Fibroblast of lung (primary cell): ENCODE data around the gene ACADS. TPM values are rescaled to one million over a fixed set of nuclear protein-coding genes. Genes with fewer than 3 reads are reported as not detected.

Experiments
- DNase-seq, 2 donors: peaks; one replicate each; pipeline versions ENCODE4 v3.0.0 to v3.0.0-alpha.2; 2010; ENCODE audit warnings: low read depth in 2 of 2
- H2AFZ ChIP-seq: 2 replicates; pipeline ENCODE4 v1.5.1; 2012; ENCODE audit warnings: low read length, control low read depth, inconsistent platforms
- H3K27ac ChIP-seq: 2 replicates; pipeline ENCODE4 v1.5.1; 2011; ENCODE audit warnings: low read length, control low read depth; ENCODE audit not compliant: insufficient read depth
- H3K27me3 ChIP-seq: 2 replicates; pipeline ENCODE4 v1.5.1; 2011; ENCODE audit warnings: mild to moderate bottlenecking, low read length; ENCODE audit not compliant: control insufficient read depth, insufficient read depth
- H3K36me3 ChIP-seq: 2 replicates; pipeline ENCODE4 v1.5.1; 2011; ENCODE audit warnings: low read length; ENCODE audit not compliant: control insufficient read depth, insufficient read depth
- H3K4me1 ChIP-seq: 2 replicates; pipeline ENCODE4 v1.5.1; 2011; ENCODE audit warnings: low read length; ENCODE audit not compliant: control insufficient read depth, insufficient read depth; ENCODE audit errors: extremely low read depth
- H3K4me2 ChIP-seq: 2 replicates; pipeline ENCODE4 v1.5.1; 2011; ENCODE audit warnings: low read length, control low read depth; ENCODE audit not compliant: insufficient read depth; ENCODE audit errors: extremely low read depth
- H3K4me3 ChIP-seq, 4 experiments: fragments of 200-600 bp in 1 of 4; sonication (generic) in 1 of 4; replicated peaks in 1 of 4; 2 replicates each; pipeline ENCODE4 v1.5.1; 2011 to 2016; ENCODE audit warnings: low read length in 4 of 4, low read depth in 3 of 4, mild to moderate bottlenecking in 3 of 4, control low read depth in 2 of 4, inconsistent platforms in 1 of 4, mixed read lengths in 1 of 4; ENCODE audit not compliant: insufficient read depth in 1 of 4; ENCODE audit errors: control extremely low read depth in 1 of 4
- H3K79me2 ChIP-seq: 2 replicates; pipeline ENCODE4 v1.5.1; 2012; ENCODE audit warnings: mild to moderate bottlenecking, low read length, inconsistent platforms; ENCODE audit not compliant: control insufficient read depth, insufficient read depth
- H3K9ac ChIP-seq: 2 replicates; pipeline ENCODE4 v1.5.1; 2011; ENCODE audit warnings: mild to moderate bottlenecking, low read length, control low read depth; ENCODE audit not compliant: insufficient read depth
- H3K9me3 ChIP-seq: 2 replicates; pipeline ENCODE4 v1.5.1; 2012; ENCODE audit warnings: low read depth, low read length; ENCODE audit not compliant: control insufficient read depth, insufficient read depth
- H4K20me1 ChIP-seq: 2 replicates; pipeline ENCODE4 v1.5.1; 2011; ENCODE audit warnings: low read length; ENCODE audit not compliant: control insufficient read depth, insufficient read depth; ENCODE audit errors: extremely low read depth
- CTCF ChIP-seq, 2 donors: IDR thresholded peaks in 1 of 2; conservative IDR thresholded peaks in 1 of 2; 1 replicate in 1 of 2; 2 replicates in 1 of 2; pipeline ENCODE4 v1.5.1; 2011 to 2012; ENCODE audit warnings: low read length in 2 of 2, control low read depth in 1 of 2, inconsistent platforms in 1 of 2, low read depth in 1 of 2, mild to moderate bottlenecking in 1 of 2
- EZH2 ChIP-seq: IDR thresholded peaks from 2 replicates; pipeline ENCODE4 v1.5.1; 2012; ENCODE audit warnings: low read length, control low read depth, mild to moderate bottlenecking; ENCODE audit errors: missing control alignments
- polyA plus RNA-seq, 2 donors: library from polyadenylated mRNA; depleted of rRNA in 1 of 2; stranded (reverse) in 1 of 2; unstranded in 1 of 2; fragments of >200 nt; gene quantifications; 2 replicates each; pipeline ENCODE4 v1.2.1, GENCODE V29; 2011 to 2012; ENCODE audit warnings: missing spikeins in 1 of 2
- total RNA-seq: library from RNA; depleted of rRNA; stranded (reverse); fragments of >200 nt; gene quantifications from 2 replicates; pipeline ENCODE4 v1.2.1, GENCODE V29; 2014

ACADS gene
- total and polyA plus RNA-seq, 2 donors (not counting 1 experiment from before 2014, with no cell fraction given) = 4.5 to 15.9 TPM

- Histone ChIP-seq H3K4me2 (no peak overlapping the region), H2AFZ (no peak overlapping the region), H3K79me2 (no peaks in the 10 kb centered on the region)
Measured at GRCh38 chr12:120678572-120678971, 47.1 kb upstream of the ACADS start.

GRCh38 chr12:120680165-120680738 lies 45.4 kb upstream of the ACADS start:
- H2AFZ ChIP-seq = no peak overlapping the region
- H3K4me2 ChIP-seq = no peak overlapping the region
- H3K36me3 ChIP-seq = no peaks in the 10 kb centered on the region
- H3K27me3 ChIP-seq = no peaks in the 10 kb centered on the region
- no peak overlapping the region for H3K9ac ChIP-seq
- H3K9me3 ChIP-seq = no peaks in the 10 kb centered on the region
- H3K27ac ChIP-seq = no peak overlapping the region
- H3K79me2 ChIP-seq = no peaks in the 10 kb centered on the region
- no peak for TF ChIP-seq EZH2
- no peak for TF ChIP-seq CTCF (conservative IDR thresholded peaks at IDR 0.05 in 1 of 2, IDR thresholded peaks at IDR 0.05 in 1 of 2; ENCODE audit: low read depth in 1 of 2, low read length in 2 of 2)
- DNase-seq = no peak
- no peaks in the 10 kb centered on the region for H4K20me1 ChIP-seq
- no peaks in the 10 kb centered on the region for H3K4me1 ChIP-seq
- no peak overlapping the region for H3K4me3 ChIP-seq

More at GRCh38 chr12:120678572-120678971, 47.1 kb upstream of the ACADS start:
- Histone ChIP-seq H3K36me3 (no peaks in the 10 kb centered on the region), H3K27ac (no peak overlapping the region), H3K4me3 (no peak overlapping the region), H4K20me1 (no peaks in the 10 kb centered on the region), H3K9ac (no peak overlapping the region), H3K9me3 (no peaks in the 10 kb centered on the region), H3K27me3 (no peaks in the 10 kb centered on the region), H3K4me1 (no peaks in the 10 kb centered on the region)
- TF ChIP-seq EZH2 = no peak
- TF ChIP-seq CTCF (conservative IDR thresholded peaks at IDR 0.05 in 1 of 2, IDR thresholded peaks at IDR 0.05 in 1 of 2; ENCODE audit: low read depth in 1 of 2, low read length in 2 of 2) = no peak
- DNase-seq = no peak

GRCh38 chr12:120684523-120684932 lies 41.1 kb upstream of the ACADS start:
- Histone ChIP-seq H3K27me3 (no peaks in the 10 kb centered on the region), H3K79me2 (peaks cover 25% of the 10 kb centered on the region)
- DNase-seq = no peak

More at GRCh38 chr12:120684523-120684932, 41.1 kb upstream of the ACADS start:
- Histone ChIP-seq H3K4me1 (peaks cover 3% of the 10 kb centered on the region), H4K20me1 (no peaks in the 10 kb centered on the region), H3K9ac (no peak overlapping the region), H3K27ac (no peak overlapping the region), H3K36me3 (no peaks in the 10 kb centered on the region), H3K9me3 (no peaks in the 10 kb centered on the region), H3K4me3 (no peak overlapping the region), H3K4me2 (no peak overlapping the region), H2AFZ (no peak overlapping the region)
- TF ChIP-seq EZH2 (no peak), CTCF (conservative IDR thresholded peaks at IDR 0.05 in 1 of 2, IDR thresholded peaks at IDR 0.05 in 1 of 2; ENCODE audit: low read depth in 1 of 2, low read length in 2 of 2) (no peak)
